NCI-H187 treated with DMSO at 0.1 percent for 48 hours (cell line): ENCODE measurements around the gene USP10.

ENCODE experiments used
- DNase-seq: peaks from one replicate; lab custom pipeline; 2025; lab: John Stamatoyannopoulos, UW

USP10 gene

GRCh38 chr16:84751241-84751640 lies 51.4 kb downstream of the USP10 start:
- no peak for DNase-seq

- DNase-seq: no peak
These were observed 52.1 kb downstream of the USP10 start for GRCh38 chr16:84751947-84752346.

- DNase-seq: no peak
These were observed 52.8 kb downstream of the USP10 start for GRCh38 chr16:84752600-84752999.

- DNase-seq: no peak
These were observed 53.9 kb downstream of the USP10 start for GRCh38 chr16:84753412-84754326.

GRCh38 chr16:84754353-84754856 lies 54.6 kb downstream of the USP10 start:
- peak; percentile 62 for DNase-seq

GRCh38 chr16:84754956-84755672 lies 55.3 kb downstream of the USP10 start:
- DNase-seq: no peak

GRCh38 chr16:84756830-84757229 lies 57.0 kb downstream of the USP10 start:
- DNase-seq: no peak

- no peak for DNase-seq
These were observed 58.8 kb downstream of the USP10 start for GRCh38 chr16:84758627-84759026.

- DNase-seq: no peak
These were observed 59.3 kb downstream of the USP10 start for GRCh38 chr16:84759061-84759460.

GRCh38 chr16:84759906-84760305 lies 60.1 kb downstream of the USP10 start:
- DNase-seq: no peak

- no peak for DNase-seq
These were observed 61.9 kb downstream of the USP10 start for GRCh38 chr16:84761448-84762368.

GRCh38 chr16:84763164-84763563 lies 63.4 kb downstream of the USP10 start:
- no peak for DNase-seq

- DNase-seq: no peak
These were observed 63.8 kb downstream of the USP10 start for GRCh38 chr16:84763629-84764028.

- no peak for DNase-seq
These were observed 65.2 kb downstream of the USP10 start for GRCh38 chr16:84764970-84765369.

GRCh38 chr16:84765616-84766580 lies 66.1 kb downstream of the USP10 start:
- no peak for DNase-seq

GRCh38 chr16:84766978-84767773 lies 67.4 kb downstream of the USP10 start:
- DNase-seq: peak; percentile 64

- no peak for DNase-seq
These were observed 68.4 kb downstream of the USP10 start for GRCh38 chr16:84768061-84768807.

GRCh38 chr16:84768808-84769197 lies 69.0 kb downstream of the USP10 start:
- DNase-seq: no peak

- DNase-seq: no peak
These were observed 69.6 kb downstream of the USP10 start for GRCh38 chr16:84769416-84769815.
